ENCODE data around the gene CACNA1D. TPM values are rescaled to one million over a fixed set of nuclear protein-coding genes. Genes with fewer than 3 reads are reported as not detected.

CACNA1D gene
- total and polyA plus RNA-seq, 2 experiments from 2014 or later, result 41.0 to 159 TPM

DNA sequence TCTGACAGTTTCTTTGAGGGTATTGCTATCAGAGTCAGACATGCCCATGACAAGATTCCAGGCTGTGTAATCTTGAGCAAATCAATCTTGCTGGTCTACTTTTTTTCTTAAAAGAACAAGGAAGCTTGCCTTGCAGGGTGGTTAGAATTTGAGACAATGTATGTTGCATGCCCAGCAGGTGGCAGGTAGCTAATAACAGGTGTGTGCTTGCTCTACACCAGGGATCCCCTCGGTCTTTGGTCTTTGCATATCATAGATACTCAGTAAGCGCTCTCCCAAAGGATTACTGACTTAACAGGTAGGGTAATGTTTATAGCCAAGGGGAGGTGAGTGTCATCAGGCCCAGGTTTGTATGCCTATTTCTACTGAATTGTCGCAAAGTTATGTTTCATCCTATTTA is 37.3 kb downstream of the CACNA1D start:
- H3K36me3 ChIP-seq, result no peaks in the 10 kb centered on the region
- no peak overlapping the region for H3K4me3 ChIP-seq
- no peak for DNase-seq (ENCODE audit: low read depth in 1 of 2, low spot score in 1 of 2)
- TF ChIP-seq, protein P1, sequence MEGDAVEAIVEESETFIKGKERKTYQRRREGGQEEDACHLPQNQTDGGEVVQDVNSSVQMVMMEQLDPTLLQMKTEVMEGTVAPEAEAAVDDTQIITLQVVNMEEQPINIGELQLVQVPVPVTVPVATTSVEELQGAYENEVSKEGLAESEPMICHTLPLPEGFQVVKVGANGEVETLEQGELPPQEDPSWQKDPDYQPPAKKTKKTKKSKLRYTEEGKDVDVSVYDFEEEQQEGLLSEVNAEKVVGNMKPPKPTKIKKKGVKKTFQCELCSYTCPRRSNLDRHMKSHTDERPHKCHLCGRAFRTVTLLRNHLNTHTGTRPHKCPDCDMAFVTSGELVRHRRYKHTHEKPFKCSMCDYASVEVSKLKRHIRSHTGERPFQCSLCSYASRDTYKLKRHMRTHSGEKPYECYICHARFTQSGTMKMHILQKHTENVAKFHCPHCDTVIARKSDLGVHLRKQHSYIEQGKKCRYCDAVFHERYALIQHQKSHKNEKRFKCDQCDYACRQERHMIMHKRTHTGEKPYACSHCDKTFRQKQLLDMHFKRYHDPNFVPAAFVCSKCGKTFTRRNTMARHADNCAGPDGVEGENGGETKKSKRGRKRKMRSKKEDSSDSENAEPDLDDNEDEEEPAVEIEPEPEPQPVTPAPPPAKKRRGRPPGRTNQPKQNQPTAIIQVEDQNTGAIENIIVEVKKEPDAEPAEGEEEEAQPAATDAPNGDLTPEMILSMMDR (IDR thresholded peaks at IDR 0.05; ENCODE audit: low read depth, low read length), result no peak
- H3K27ac ChIP-seq, result no peak overlapping the region
- H3K27me3 ChIP-seq, result no peaks in the 10 kb centered on the region
- no peaks in the 10 kb centered on the region for H3K9me3 ChIP-seq (ENCODE audit: low read depth)
- peaks cover 44% of the 10 kb centered on the region for H3K4me1 ChIP-seq (ENCODE audit: low read depth)

DNA sequence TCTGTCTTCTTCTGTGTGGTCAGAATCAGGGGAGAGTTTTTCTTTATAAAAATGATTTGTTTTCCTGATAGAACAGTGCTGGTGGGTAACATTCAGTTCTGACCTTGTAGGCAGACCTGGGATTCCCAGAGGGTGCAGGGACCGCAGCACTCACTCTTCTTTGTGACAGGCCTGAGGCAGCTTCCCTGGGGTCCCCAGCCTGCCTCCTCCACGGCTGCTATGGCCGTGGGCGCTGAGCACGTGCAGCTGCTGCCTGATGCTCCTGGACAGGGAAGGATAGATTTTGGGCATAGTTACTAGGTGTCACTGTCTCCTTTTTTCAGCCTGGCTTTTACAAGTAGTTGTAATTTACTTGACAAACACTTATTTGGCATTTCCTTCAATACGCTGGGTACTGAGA is 39.1 kb downstream of the CACNA1D start:
- H3K27ac ChIP-seq, result peak overlapping the region; percentile 92

DNA sequence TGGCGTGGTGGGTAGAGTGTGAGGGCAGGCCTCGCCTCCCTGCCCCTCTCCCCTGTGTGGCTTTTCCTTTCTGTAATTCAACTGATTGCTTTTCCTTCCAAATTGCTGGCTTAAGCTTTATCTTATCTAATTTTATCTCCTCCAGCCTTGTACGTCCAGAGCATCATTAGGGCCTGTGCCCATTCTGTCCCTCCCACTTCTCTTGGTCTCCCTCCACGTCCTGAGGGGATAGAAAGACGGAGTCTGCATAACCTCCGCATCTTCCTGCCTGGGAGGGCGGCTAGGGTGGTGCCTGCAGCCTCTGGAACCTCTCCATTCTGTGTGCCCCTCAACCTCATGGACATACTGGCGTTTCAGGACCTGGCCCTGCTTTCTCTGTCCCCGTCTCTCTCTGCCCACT is 39.8 kb downstream of the CACNA1D start:
- Histone ChIP-seq H3K27ac (peak overlapping the region; percentile 92), H3K27me3 (no peaks in the 10 kb centered on the region), H3K4me3 (no peak overlapping the region), H3K9me3 (ENCODE audit: low read depth) (no peaks in the 10 kb centered on the region), H3K4me1 (ENCODE audit: low read depth) (peaks cover 44% of the 10 kb centered on the region), H3K36me3 (no peaks in the 10 kb centered on the region)
- TF ChIP-seq, protein P1 (IDR thresholded peaks at IDR 0.05; ENCODE audit: low read depth, low read length), result no peak
- no peak for DNase-seq (ENCODE audit: low read depth in 1 of 2, low spot score in 1 of 2)

More for the DNA sequence above, 39.1 kb downstream of the CACNA1D start:
- Histone ChIP-seq H3K27me3 (no peaks in the 10 kb centered on the region), H3K36me3 (no peaks in the 10 kb centered on the region), H3K9me3 (ENCODE audit: low read depth) (no peaks in the 10 kb centered on the region), H3K4me1 (ENCODE audit: low read depth) (peaks cover 44% of the 10 kb centered on the region), H3K4me3 (no peak overlapping the region)
- DNase-seq (ENCODE audit: low read depth in 1 of 2, low spot score in 1 of 2), result no peak
- TF ChIP-seq, protein P1 (IDR thresholded peaks at IDR 0.05; ENCODE audit: low read depth, low read length), result no peak

DNA sequence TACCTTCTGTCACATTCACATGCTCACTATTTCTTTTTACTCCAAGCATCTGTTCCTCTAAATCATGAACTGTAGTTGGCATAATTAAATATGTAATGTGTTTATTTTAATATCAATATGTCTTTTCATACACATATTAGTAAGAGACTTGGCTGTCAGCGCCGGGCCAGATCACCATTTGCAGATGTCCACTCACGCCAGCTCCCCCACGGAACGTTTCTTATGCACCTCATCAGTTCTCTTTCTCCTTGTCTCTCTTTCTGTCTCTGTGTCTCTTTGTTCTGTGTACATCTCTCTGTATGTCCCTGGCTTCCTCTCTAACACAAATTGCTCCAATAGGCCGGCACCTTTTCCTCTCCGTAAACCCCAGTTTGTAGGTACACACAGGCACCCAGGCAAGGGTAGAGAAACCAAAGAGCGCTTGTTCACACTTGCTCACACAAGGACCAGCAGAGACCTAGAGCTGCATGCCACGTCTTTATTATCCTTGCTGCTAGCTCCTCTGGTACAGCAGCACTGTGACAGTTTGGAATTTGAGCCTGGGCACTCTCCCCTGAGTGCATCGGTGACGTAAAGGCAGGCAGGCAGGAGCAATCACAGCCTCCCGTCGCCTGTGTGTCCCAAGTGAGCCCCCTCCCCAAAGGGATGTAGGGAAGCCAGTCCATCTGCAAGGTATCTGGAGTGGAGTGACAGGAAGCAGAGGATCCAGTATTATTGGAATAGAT is 40.4 kb downstream of the CACNA1D start:
- peaks cover 44% of the 10 kb centered on the region for H3K4me1 ChIP-seq (ENCODE audit: low read depth)
- peak in 1 of 2 donors; percentile 87 for DNase-seq (ENCODE audit: low read depth in 1 of 2, low spot score in 1 of 2)
- TF ChIP-seq, protein P1 (IDR thresholded peaks at IDR 0.05; ENCODE audit: low read depth, low read length), result no peak
- H3K9me3 ChIP-seq (ENCODE audit: low read depth), result no peaks in the 10 kb centered on the region
- no peaks in the 10 kb centered on the region for H3K27me3 ChIP-seq
- no peak overlapping the region for H3K4me3 ChIP-seq
- H3K36me3 ChIP-seq, result no peaks in the 10 kb centered on the region
- H3K27ac ChIP-seq, result peak overlapping the region; percentile 92

DNA sequence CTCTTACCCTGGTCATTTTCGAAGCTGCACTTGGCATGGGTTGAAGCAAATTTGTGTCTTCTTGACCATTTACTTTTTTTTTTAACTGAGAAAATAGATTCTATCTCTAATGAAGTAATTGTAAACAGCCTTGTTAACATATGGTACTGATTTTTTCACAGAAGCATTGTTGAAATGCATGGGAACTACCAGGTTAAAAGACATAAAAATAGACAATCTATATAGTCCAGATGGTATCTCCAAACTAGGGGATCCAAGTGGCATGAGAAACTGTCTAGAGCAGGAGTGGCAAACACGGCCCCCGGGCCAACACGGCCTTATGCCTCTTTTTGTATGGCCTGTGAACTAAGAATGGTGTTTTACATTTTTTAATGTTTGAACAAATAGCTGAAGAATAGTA is 41.9 kb downstream of the CACNA1D start:
- Histone ChIP-seq H3K27ac (peak overlapping the region; percentile 6), H3K36me3 (no peaks in the 10 kb centered on the region), H3K9me3 (ENCODE audit: low read depth) (no peaks in the 10 kb centered on the region), H3K27me3 (no peaks in the 10 kb centered on the region), H3K4me3 (no peak overlapping the region), H3K4me1 (ENCODE audit: low read depth) (peaks cover 44% of the 10 kb centered on the region)
- no peak for DNase-seq (ENCODE audit: low read depth in 1 of 2, low spot score in 1 of 2)
- TF ChIP-seq, protein P1 (IDR thresholded peaks at IDR 0.05; ENCODE audit: low read depth, low read length), result no peak
